K562 (cell line): ENCODE measurements around the gene COL16A1. TPM values are rescaled to one million over a fixed set of nuclear protein-coding genes. Genes with fewer than 3 reads are reported as not detected.

Experiments
- ATAC-seq: fragments of 200-7000 bp; cut with Tn5 transposase; 3 replicates; pipeline ENCODE4 v1.9.1; 2020; ENCODE audit warnings: moderate library complexity
- BruUV-seq: library from RNA; stranded (reverse); fragments of 400-500 nt; replicated peaks from 2 replicates; lab custom pipeline; 2021; lab: Mats Ljungman, UMichigan
- CTCF ChIA-PET: fragments of 300-600 bp; formaldehyde crosslinking; extraction: SDS; loops from one replicate; lab custom pipeline; 2021; ENCODE audit warnings: low intra/inter-chr PET ratio; lab: Yijun Ruan, JAX
- POLR2A ChIA-PET: fragments of 300-600, 350-650 bp; sonication (Branson Sonifier 250); formaldehyde crosslinking; extraction: SDS; loops from one replicate; lab custom pipeline; 2021; ENCODE audit warnings: antibody characterized with exemption, inconsistent platforms; lab: Yijun Ruan, JAX
- DNase-seq, 4 experiments: peaks; one replicate each; pipeline versions ENCODE4 v3.0.0 to v3.0.0-alpha.2; 2011 to 2018; ENCODE audit warnings: low spot score in 3 of 4, mixed read lengths in 3 of 4; ENCODE audit errors: extremely low read depth in 1 of 4
- FAIRE-seq: peaks from 2 replicates; lab custom pipeline; 2011; peaks lifted over from hg19 to GRCh38; lab: Jason Lieb, UNC
- H2AFZ ChIP-seq: 2 replicates; pipeline ENCODE4 v1.6.0; 2011; ENCODE audit warnings: low read depth, low read length, control low read depth, inconsistent platforms
- H3K27ac ChIP-seq: fragments of 200-600 bp; 3 replicates; pipeline ENCODE4 v1.8.0; 2011; ENCODE audit warnings: low read depth, mild to moderate bottlenecking, control low read depth, inconsistent platforms, low read length, moderate library complexity, mixed read lengths; ENCODE audit errors: extremely low read depth
- H3K27me3 ChIP-seq, 2 experiments: fragments of 300-600 bp in 1 of 2; 2 replicates in 1 of 2; 3 replicates in 1 of 2; pipeline versions ENCODE4 v1.6.0 to v1.8.0; 2011; ENCODE audit warnings: inconsistent platforms in 2 of 2, low read length in 2 of 2, mild to moderate bottlenecking in 1 of 2, mixed read lengths in 1 of 2, moderate library complexity in 1 of 2; ENCODE audit not compliant: control insufficient read depth in 2 of 2, insufficient read depth in 2 of 2
- H3K36me3 ChIP-seq: fragments of 300-600 bp; 3 replicates; pipeline ENCODE4 v1.8.0; 2011; ENCODE audit warnings: mild to moderate bottlenecking, low read length, inconsistent platforms; ENCODE audit not compliant: control insufficient read depth, insufficient read depth
- H3K4me1 ChIP-seq, 2 experiments: fragments of 200-600 bp in 1 of 2; replicated peaks in 1 of 2; 2 replicates in 1 of 2; 3 replicates in 1 of 2; pipeline versions ENCODE4 v1.5.1 to v1.8.0; 2011; ENCODE audit warnings: inconsistent platforms in 2 of 2, low read length in 2 of 2, mild to moderate bottlenecking in 1 of 2, mixed read lengths in 1 of 2, moderate library complexity in 1 of 2; ENCODE audit not compliant: control insufficient read depth in 2 of 2, insufficient read depth in 2 of 2
- H3K4me2 ChIP-seq: 2 replicates; pipeline ENCODE4 v1.6.1; 2011; ENCODE audit warnings: low read length, control low read depth, inconsistent platforms, mixed read lengths; ENCODE audit not compliant: insufficient read depth
- H3K4me3 ChIP-seq: fragments of 200-600 bp; sonication (generic), shearing (Covaris generic); 2 replicates; pipeline ENCODE4 v1.5.1; 2016; ENCODE audit warnings: control low read depth, inconsistent platforms
- H3K79me2 ChIP-seq: fragments of 200-600 bp; 3 replicates; pipeline ENCODE4 v1.8.0; 2011; ENCODE audit warnings: low read length, inconsistent platforms; ENCODE audit not compliant: control insufficient read depth, insufficient read depth
- H3K9ac ChIP-seq, 2 experiments: 2 replicates each; pipeline versions ENCODE4 v1.6.0 to v1.6.1; 2011; ENCODE audit warnings: low read depth in 2 of 2, low read length in 2 of 2, control low read depth in 1 of 2, inconsistent platforms in 1 of 2, mild to moderate bottlenecking in 1 of 2, mixed read lengths in 1 of 2; ENCODE audit not compliant: insufficient read depth in 1 of 2
- H3K9me1 ChIP-seq: one replicate; pipeline ENCODE4 v1.6.0; 2011; ENCODE audit warnings: inconsistent platforms, mild to moderate bottlenecking, low read length, moderate library complexity; ENCODE audit not compliant: control insufficient read depth, insufficient read depth
- H3K9me3 ChIP-seq: replicated peaks from 2 replicates; pipeline ENCODE4 v1.5.1; 2011; ENCODE audit warnings: low read depth, low read length, inconsistent platforms; ENCODE audit not compliant: control insufficient read depth, insufficient read depth
- H4K20me1 ChIP-seq: replicated peaks from 2 replicates; pipeline ENCODE4 v1.6.1; 2011; ENCODE audit warnings: low read length, inconsistent platforms, mixed read lengths; ENCODE audit not compliant: control insufficient read depth, insufficient read depth
- FOXK2 ChIP-seq, 2 experiments: fragments of 450-650 bp; IDR thresholded peaks in 1 of 2; conservative IDR thresholded peaks in 1 of 2; 2 replicates each; pipeline ENCODE4 v1.6.1; 2016; ENCODE audit warnings: low read depth in 2 of 2, mild to moderate bottlenecking in 1 of 2
- HDAC8 ChIP-seq: fragments of 450-650 bp; IDR thresholded peaks from 2 replicates; pipeline ENCODE4 v1.6.1; 2016; ENCODE audit warnings: mild to moderate bottlenecking, missing genetic modification characterization, moderate library complexity, missing compliant biosample characterization
- NR3C1 ChIP-seq: sonication (generic); formaldehyde crosslinking; IDR thresholded peaks from 2 replicates; pipeline ENCODE4 v1.8.1; 2022; ENCODE audit warnings: missing genetic modification reagents
- SOX6 ChIP-seq: fragments of 450-650 bp; IDR thresholded peaks from 2 replicates; pipeline ENCODE4 v1.6.1; 2014; ENCODE audit warnings: mild to moderate bottlenecking
- TARDBP ChIP-seq: fragments of 450-650 bp; IDR thresholded peaks from 2 replicates; pipeline ENCODE4 v1.6.1; 2016
- U2AF1 ChIP-seq: fragments of 200-400 bp; formaldehyde crosslinking; optimal IDR thresholded peaks from 2 replicates; pipeline ENCODE3; 2017; ENCODE audit warnings: mild to moderate bottlenecking, low read depth, low read length, moderate library complexity
- ZFX ChIP-seq: sonication (generic); formaldehyde crosslinking; IDR thresholded peaks from 2 replicates; pipeline ENCODE4 v1.8.0; 2022; ENCODE audit warnings: mild to moderate bottlenecking, missing genetic modification reagents, moderate library complexity
- ZNF143 ChIP-seq: sonication (generic); formaldehyde crosslinking; IDR thresholded peaks from 2 replicates; pipeline ENCODE4 v1.9.0; 2022; ENCODE audit warnings: mild to moderate bottlenecking, missing genetic modification reagents
- ZNF239 ChIP-seq: fragments of 250-450 bp; sonication (Bioruptor Pico); IDR thresholded peaks from 2 replicates; pipeline ENCODE4 v1.4.0; 2020; ENCODE audit warnings: mild to moderate bottlenecking
- ZNF398 ChIP-seq: fragments of 250-450 bp; sonication (Bioruptor Pico); IDR thresholded peaks from 2 replicates; pipeline ENCODE4 v1.8.0; 2021; ENCODE audit warnings: moderate library complexity, mild to moderate bottlenecking, inconsistent platforms
- WGBS: fragments of 100-300 bp; shearing (Covaris generic); methylation state at CpG from one replicate; pipeline ENCODE4 v1.1.6; 2016; ENCODE audit warnings: low coverage, mixed read lengths; ENCODE audit not compliant: insufficient coverage; ENCODE audit errors: missing lambda C conversion rate; 5-methylcytosine and 5-hydroxymethylcytosine counted together
- in situ Hi-C: fragments of 300-500 bp; cut with MboI; formaldehyde crosslinking; loops from 4 replicates; pipeline ENCODE4 v1.15.0; 2018; ENCODE audit warnings: inconsistent platforms, mixed read lengths
- intact Hi-C: fragments of 100-400 bp; cut with micrococcal nuclease; formaldehyde crosslinking; loops from 2 replicates; pipeline ENCODE4 v1.14.2; 2022
- polyA plus RNA-seq, 8 experiments: library from polyadenylated mRNA; depleted of rRNA in 4 of 8; stranded (reverse) in 5 of 8; unstranded in 3 of 8; fragments of >200 nt; fragmentation: Nextera tagmentation in 2 of 8; fragmentation: Illumina TruSeq in 1 of 8; extraction: Ambion mirVana in 2 of 8; extraction: Trizol in 1 of 8; gene quantifications; 2 replicates each; pipeline versions ENCODE4 v1.2.1 to v1.2.3, GENCODE V29; 2011 to 2014; ENCODE audit warnings: inconsistent platforms in 1 of 8, missing spikeins in 1 of 8
- total RNA-seq, 7 experiments: library from RNA; depleted of rRNA in 6 of 7; stranded (reverse); fragments of >200 nt in 6 of 7; fragmentation: Illumina TruSeq in 2 of 7; extraction: Trizol in 2 of 7; gene quantifications; 2 replicates each; pipeline versions ENCODE4 v1.2.1 to v1.2.3, GENCODE V29; 2011 to 2021; ENCODE audit warnings: low replicate concordance in 1 of 7
- TF ChIP-seq, protein P1 (sequence below): sonication (generic); formaldehyde crosslinking; IDR thresholded peaks from 2 replicates; pipeline ENCODE4 v1.8.0; 2022; ENCODE audit warnings: mild to moderate bottlenecking, low read depth, missing genetic modification reagents
- TF ChIP-seq, protein P2 (sequence below): IDR thresholded peaks from 2 replicates; pipeline ENCODE4 v1.6.1; 2011; ENCODE audit warnings: borderline replicate concordance, low read depth, mild to moderate bottlenecking, moderate library complexity, low read length; ENCODE audit not compliant: insufficient read depth, poor library complexity, severe bottlenecking

Gene COL16A1
- total and polyA plus RNA-seq, 9 of the 15 experiments (the other 6 are each of a cell fraction or from before 2014, with no cell fraction given), result 0.11 to 0.60 (median 0.11) TPM; not detected in 6

- no peak for FAIRE-seq
- H2AFZ ChIP-seq, result no peak overlapping the region
- ChIA-PET CTCF (no interaction called here), POLR2A (interaction anchor here (0.6 to 0.8 kb wide), 2 partner anchors 14 to 223 kb away, joined by 3 to 4 read pairs; no protein-coding TSS in a partner anchor)
- in situ Hi-C loops, result no loop called here
- H3K4me2 ChIP-seq, result no peak overlapping the region
- peaks cover 82 to 95% of the 10 kb centered on the region in 2 experiments for H3K27me3 ChIP-seq
- no peaks in the 10 kb centered on the region for H3K36me3 ChIP-seq
- H3K4me3 ChIP-seq, result no peak overlapping the region
- under 1% methylated on average over 11 of the region's 12 CpGs for WGBS
- no peaks in the 10 kb centered on the region for H3K9me1 ChIP-seq
- no TSS peak for BruUV-seq
- ATAC-seq, result no peak
- H3K4me1 ChIP-seq, result peaks cover 0 to 28% of the 10 kb centered on the region in 2 experiments; a peak in 1 of 5 replicates
- DNase-seq, result no peak
- no peaks in the 10 kb centered on the region for H3K9me3 ChIP-seq
- H3K79me2 ChIP-seq, result no peaks in the 10 kb centered on the region
- H4K20me1 ChIP-seq, result peaks cover 28% of the 10 kb centered on the region
- intact Hi-C loops, result no loop called here
- H3K27ac ChIP-seq, result no peak overlapping the region
- no peak overlapping the region for H3K9ac ChIP-seq
- TF ChIP-seq FOXK2 (conservative IDR thresholded peaks at IDR 0.05 in 1 of 2, IDR thresholded peaks at IDR 0.05 in 1 of 2; ENCODE audit: low read depth in 2 of 2) (no peak), ZNF143 (CRISPR knock-in tag) (no peak), ZNF239 (no peak), NR3C1 (CRISPR knock-in tag) (no peak), U2AF1 (no peak), TARDBP (no peak), SOX6 (no peak), ZNF398 (CRISPR knock-in tag) (no peak), ZFX (CRISPR knock-in tag) (no peak), HDAC8 (no peak)
- TF ChIP-seq, protein P1, sequence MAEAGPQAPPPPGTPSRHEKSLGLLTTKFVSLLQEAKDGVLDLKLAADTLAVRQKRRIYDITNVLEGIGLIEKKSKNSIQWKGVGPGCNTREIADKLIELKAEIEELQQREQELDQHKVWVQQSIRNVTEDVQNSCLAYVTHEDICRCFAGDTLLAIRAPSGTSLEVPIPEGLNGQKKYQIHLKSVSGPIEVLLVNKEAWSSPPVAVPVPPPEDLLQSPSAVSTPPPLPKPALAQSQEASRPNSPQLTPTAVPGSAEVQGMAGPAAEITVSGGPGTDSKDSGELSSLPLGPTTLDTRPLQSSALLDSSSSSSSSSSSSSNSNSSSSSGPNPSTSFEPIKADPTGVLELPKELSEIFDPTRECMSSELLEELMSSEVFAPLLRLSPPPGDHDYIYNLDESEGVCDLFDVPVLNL (CRISPR knock-in tag), result no peak
- TF ChIP-seq, protein P2, sequence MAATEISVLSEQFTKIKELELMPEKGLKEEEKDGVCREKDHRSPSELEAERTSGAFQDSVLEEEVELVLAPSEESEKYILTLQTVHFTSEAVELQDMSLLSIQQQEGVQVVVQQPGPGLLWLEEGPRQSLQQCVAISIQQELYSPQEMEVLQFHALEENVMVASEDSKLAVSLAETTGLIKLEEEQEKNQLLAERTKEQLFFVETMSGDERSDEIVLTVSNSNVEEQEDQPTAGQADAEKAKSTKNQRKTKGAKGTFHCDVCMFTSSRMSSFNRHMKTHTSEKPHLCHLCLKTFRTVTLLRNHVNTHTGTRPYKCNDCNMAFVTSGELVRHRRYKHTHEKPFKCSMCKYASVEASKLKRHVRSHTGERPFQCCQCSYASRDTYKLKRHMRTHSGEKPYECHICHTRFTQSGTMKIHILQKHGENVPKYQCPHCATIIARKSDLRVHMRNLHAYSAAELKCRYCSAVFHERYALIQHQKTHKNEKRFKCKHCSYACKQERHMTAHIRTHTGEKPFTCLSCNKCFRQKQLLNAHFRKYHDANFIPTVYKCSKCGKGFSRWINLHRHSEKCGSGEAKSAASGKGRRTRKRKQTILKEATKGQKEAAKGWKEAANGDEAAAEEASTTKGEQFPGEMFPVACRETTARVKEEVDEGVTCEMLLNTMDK, result no peak
- TF ChIP-seq, all 486 proteins: peak for 0
These were observed 27.3 kb upstream of the COL16A1 start for GRCh38 chr1:31731049-31731565.
